A549 (cell line): ENCODE results near the gene BARX2. TPM values are rescaled to one million over a fixed set of nuclear protein-coding genes. Genes with fewer than 3 reads are reported as not detected.

ENCODE experiments used
- ATAC-seq, 2 experiments: fragments of 200-7000 bp in 1 of 2; fragments of >200 bp in 1 of 2; cut with Nextera tagmentation in 1 of 2; cut with Tn5 transposase in 1 of 2; 3 replicates each; pipeline versions ENCODE4 v1.8.0 to v1.9.1; 2018 to 2020; ENCODE audit warnings: mild to moderate bottlenecking in 1 of 2, moderate library complexity in 1 of 2
- CTCF ChIA-PET: fragments of 300-600 bp; sonication (Branson Sonifier 250); formaldehyde crosslinking; extraction: SDS; loops from one replicate; lab custom pipeline; 2021; ENCODE audit warnings: antibody characterized with exemption, inconsistent platforms; lab: Yijun Ruan, JAX
- POLR2A ChIA-PET: fragments of 350-600 bp; formaldehyde crosslinking; extraction: SDS; loops from one replicate; lab custom pipeline; 2021; ENCODE audit warnings: antibody characterized with exemption, inconsistent platforms; lab: Yijun Ruan, JAX
- DNase-seq, 2 experiments: peaks; one replicate each; pipeline versions ENCODE4 v3.0.0 to v3.0.0-alpha.2; 2011 to 2016; ENCODE audit warnings: low read depth in 1 of 2, low spot score in 1 of 2
- FAIRE-seq: peaks from 2 replicates; lab custom pipeline; 2011; peaks lifted over from hg19 to GRCh38; lab: Jason Lieb, UNC
- H3K27ac ChIP-seq, 2 experiments: fragments of >200 bp; sonication (Bioruptor Twin); formaldehyde crosslinking; 3 replicates each; pipeline ENCODE4 v1.5.1; 2016 to 2017
- H3K4me1 ChIP-seq: fragments of >200 bp; sonication (Bioruptor Twin); formaldehyde crosslinking; 3 replicates; pipeline ENCODE4 v1.6.1; 2016
- H3K4me2 ChIP-seq: fragments of >200 bp; sonication (Bioruptor Twin); formaldehyde crosslinking; 3 replicates; pipeline ENCODE4 v1.6.1; 2016
- H3K4me3 ChIP-seq: fragments of >200 bp; sonication (Bioruptor Twin); formaldehyde crosslinking; 3 replicates; pipeline ENCODE4 v1.5.1; 2016
- H3K9me3 ChIP-seq: fragments of >200 bp; sonication (Bioruptor Twin); formaldehyde crosslinking; 3 replicates; pipeline ENCODE4 v1.6.1; 2016
- ATOH8 ChIP-seq: fragments of 250-450 bp; sonication (Bioruptor Pico); IDR thresholded peaks from 2 replicates; pipeline ENCODE4 v1.5.0; 2020; ENCODE audit warnings: low read depth, mild to moderate bottlenecking, moderate library complexity
- BCL3 ChIP-seq: fragments of >200 bp; sonication (Bioruptor Twin); formaldehyde crosslinking; IDR thresholded peaks from 3 replicates; pipeline ENCODE4 v1.6.1; 2016
- CEBPB ChIP-seq, 2 experiments: fragments of >200 bp in 1 of 2; sonication (Bioruptor Twin) in 1 of 2; formaldehyde crosslinking in 1 of 2; IDR thresholded peaks; 2 replicates each; pipeline ENCODE4 v1.6.1; 2012 to 2016
- CHD4 ChIP-seq: fragments of 200-600 bp; sonication (generic); IDR thresholded peaks from 2 replicates; pipeline ENCODE4 v1.6.1; 2016; ENCODE audit warnings: antibody characterized with exemption, mild to moderate bottlenecking, borderline replicate concordance
- EHF ChIP-seq: fragments of 250-450 bp; sonication (Bioruptor Pico); IDR thresholded peaks from 2 replicates; pipeline ENCODE4 v1.5.0; 2020; ENCODE audit warnings: mild to moderate bottlenecking
- EHMT2 ChIP-seq: fragments of 200-600 bp; sonication (generic); IDR thresholded peaks from 2 replicates; pipeline ENCODE4 v1.6.1; 2016; ENCODE audit warnings: antibody characterized with exemption, low read depth, mild to moderate bottlenecking, moderate library complexity
- FOSB ChIP-seq: fragments of 250-450 bp; sonication (Bioruptor Pico); IDR thresholded peaks from 2 replicates; pipeline ENCODE4 v1.5.0; 2020; ENCODE audit warnings: mild to moderate bottlenecking, moderate library complexity
- FOXS1 ChIP-seq: fragments of 250-450 bp; sonication (Bioruptor Pico); IDR thresholded peaks from 2 replicates; pipeline ENCODE4 v1.5.0; 2020; ENCODE audit warnings: mild to moderate bottlenecking, moderate library complexity
- GATA3 ChIP-seq: IDR thresholded peaks from 2 replicates; pipeline ENCODE4 v1.6.1; 2012; ENCODE audit warnings: borderline replicate concordance
- HES2 ChIP-seq: fragments of >200 bp; sonication (Bioruptor Twin); formaldehyde crosslinking; IDR thresholded peaks from 2 replicates; pipeline ENCODE4 v1.6.1; 2016
- HEYL ChIP-seq: fragments of 250-450 bp; sonication (Bioruptor Pico); IDR thresholded peaks from 2 replicates; pipeline ENCODE4 v1.8.0; 2021; ENCODE audit warnings: mild to moderate bottlenecking, moderate library complexity
- HOXA7 ChIP-seq: fragments of 250-450 bp; sonication (Bioruptor Pico); IDR thresholded peaks from 2 replicates; pipeline ENCODE4 v1.5.0; 2020; ENCODE audit warnings: mild to moderate bottlenecking, moderate library complexity
- HOXB13 ChIP-seq: fragments of 250-450 bp; sonication (Bioruptor Pico); IDR thresholded peaks from 2 replicates; pipeline ENCODE4 v1.5.0; 2020; ENCODE audit warnings: low read depth, mild to moderate bottlenecking, moderate library complexity
- JUN ChIP-seq, 2 experiments: fragments of >200 bp; sonication (Bioruptor Twin); formaldehyde crosslinking; IDR thresholded peaks; 2 replicates in 1 of 2; 3 replicates in 1 of 2; pipeline ENCODE4 v1.6.1; 2016 to 2017
- KDM1A ChIP-seq: fragments of 200-600 bp; sonication (generic); IDR thresholded peaks from 2 replicates; pipeline ENCODE4 v1.6.1; 2016; ENCODE audit warnings: low read depth, mild to moderate bottlenecking
- MAX ChIP-seq: IDR thresholded peaks from 2 replicates; pipeline ENCODE4 v1.6.1; 2012
- NPAS2 ChIP-seq: fragments of 250-450 bp; sonication (Bioruptor Pico); IDR thresholded peaks from 2 replicates; pipeline ENCODE4 v1.8.0; 2022; ENCODE audit warnings: mild to moderate bottlenecking, moderate library complexity, borderline replicate concordance
- PBX3 ChIP-seq: IDR thresholded peaks from 2 replicates; pipeline ENCODE4 v1.6.1; 2012
- POLR2A ChIP-seq: IDR thresholded peaks from 2 replicates; pipeline ENCODE4 v1.6.1; 2012; ENCODE audit warnings: mild to moderate bottlenecking, low read length
- POLR2AphosphoS2 ChIP-seq: conservative IDR thresholded peaks from 2 replicates; pipeline ENCODE4 v1.6.1; 2012; ENCODE audit warnings: low read length, improper control_type of control experiment, inconsistent platforms
- RAD21 ChIP-seq, 2 experiments: fragments of >200 bp in 1 of 2; sonication (Bioruptor Twin) in 1 of 2; formaldehyde crosslinking in 1 of 2; IDR thresholded peaks in 1 of 2; conservative IDR thresholded peaks in 1 of 2; 2 replicates in 1 of 2; 3 replicates in 1 of 2; pipeline ENCODE4 v1.6.1; 2012 to 2018; ENCODE audit warnings: inconsistent platforms in 1 of 2
- RCOR1 ChIP-seq: fragments of 150-350 bp; IDR thresholded peaks from 2 replicates; pipeline ENCODE4 v1.6.1; 2014; ENCODE audit warnings: antibody characterized with exemption, low read length, low read depth
- RFX5 ChIP-seq: fragments of 450-650 bp; IDR thresholded peaks from 2 replicates; pipeline ENCODE4 v1.7.1; 2014; ENCODE audit warnings: antibody characterized with exemption, mild to moderate bottlenecking, moderate library complexity
- RNF2 ChIP-seq: fragments of 200-600 bp; sonication (generic); IDR thresholded peaks from 2 replicates; pipeline ENCODE4 v1.6.1; 2016; ENCODE audit warnings: low read depth, mild to moderate bottlenecking, antibody characterized with exemption, moderate library complexity, borderline replicate concordance
- TFCP2L1 ChIP-seq: fragments of 250-450 bp; sonication (Bioruptor Pico); IDR thresholded peaks from 2 replicates; pipeline ENCODE4 v1.5.0; 2021; ENCODE audit warnings: mild to moderate bottlenecking
- USF2 ChIP-seq: fragments of 450-650 bp; IDR thresholded peaks from 2 replicates; pipeline ENCODE4 v1.6.1; 2014; ENCODE audit warnings: antibody characterized with exemption
- ZC3H11A ChIP-seq: fragments of 450-650 bp; IDR thresholded peaks from 2 replicates; pipeline ENCODE4 v1.6.1; 2014; ENCODE audit warnings: antibody characterized with exemption, mild to moderate bottlenecking
- ZFP36 ChIP-seq: fragments of 450-650 bp; IDR thresholded peaks from 2 replicates; pipeline ENCODE4 v1.6.1; 2014; ENCODE audit warnings: borderline replicate concordance; ENCODE audit not compliant: partially characterized antibody
- WGBS: methylation state at CpG from one replicate; pipeline ENCODE4 v1.1.6; 2017; ENCODE audit errors: missing lambda C conversion rate; 5-methylcytosine and 5-hydroxymethylcytosine counted together
- polyA plus RNA-seq, 4 experiments: library from polyadenylated mRNA; depleted of rRNA in 3 of 4; stranded (reverse); fragments of >200 nt; fragmentation: RNase III in 1 of 4; extraction: RNeasy Plus Mini Kit Qiagen cat#74134 plus additional on column Dnase treatment in 1 of 4; gene quantifications; 2 replicates in 3 of 4; 3 replicates in 1 of 4; pipeline ENCODE4 v1.2.3, GENCODE V29; 2011 to 2017

Gene BARX2
- polyA plus RNA-seq, 2 of the 4 experiments (the other 2 are of a cell fraction): not detected

- no peak for TF ChIP-seq MAX
- no peak for TF ChIP-seq PBX3
- no peak for TF ChIP-seq HES2
- no peak for TF ChIP-seq RCOR1
- TF ChIP-seq POLR2A: no peak
- TF ChIP-seq HOXA7 (CRISPR knock-in tag): no peak
Measured at GRCh38 chr11:129352676-129353075, 23.0 kb upstream of the BARX2 start (continued).

GRCh38 chr11:129354691-129355090 is 21.0 kb upstream of the BARX2 start:
- no peaks in the 10 kb centered on the region for H3K4me1 ChIP-seq
- ChIA-PET POLR2A (no interaction called here), CTCF (interaction anchor here (1.1 kb wide), 1 partner anchor 12 kb away, joined by 3 read pairs; no protein-coding TSS in a partner anchor)
- DNase-seq (no peak), FAIRE-seq (no peak), ATAC-seq (no peak)
- TF ChIP-seq POLR2AphosphoS2 (no peak), EHMT2 (no peak), RFX5 (no peak), BCL3 (no peak)
- H3K27ac ChIP-seq: no peak overlapping the region
- peaks cover 4% of the 10 kb centered on the region; the same call in 2 of the 3 replicates for H3K9me3 ChIP-seq
- H3K4me2 ChIP-seq: no peak overlapping the region
- H3K4me3 ChIP-seq: no peak overlapping the region
- WGBS: 5% methylated on average over 4 of the region's 4 CpGs

GRCh38 chr11:129359748-129360147 is 15.9 kb upstream of the BARX2 start:
- H3K4me3 ChIP-seq: no peak overlapping the region
- FAIRE-seq: no peak
- TF ChIP-seq CHD4 (no peak), BCL3 (no peak), GATA3 (no peak), TFCP2L1 (CRISPR knock-in tag) (no peak), FOSB (CRISPR knock-in tag) (no peak), ATOH8 (CRISPR knock-in tag) (no peak), JUN (IDR thresholded peaks at IDR 0.05) (no peak), FOXS1 (CRISPR knock-in tag) (no peak), EHF (no peak), KDM1A (no peak), HOXB13 (CRISPR knock-in tag) (no peak), USF2 (no peak), CEBPB (IDR thresholded peaks at IDR 0.05) (no peak), POLR2AphosphoS2 (no peak), RAD21 (conservative IDR thresholded peaks at IDR 0.05 in 1 of 2, IDR thresholded peaks at IDR 0.05 in 1 of 2) (no peak), RNF2 (no peak), HEYL (CRISPR knock-in tag) (no peak), ZFP36 (no peak), NPAS2 (CRISPR knock-in tag) (no peak), ZC3H11A (no peak)
- no peak overlapping the region for H3K27ac ChIP-seq
- DNase-seq: no peak
- 0% methylated on average over 2 of the region's 2 CpGs for WGBS
- no peaks in the 10 kb centered on the region for H3K4me1 ChIP-seq
- ChIA-PET POLR2A (no interaction called here), CTCF (no interaction called here)
- no peak overlapping the region for H3K4me2 ChIP-seq
- no peak for ATAC-seq
- H3K9me3 ChIP-seq: peaks cover 14% of the 10 kb centered on the region; the same call in 2 of the 3 replicates
